ENCODE data around the gene LDHAL6A.
"Not testable (repeated sequence)": the region's sequence is repeated elsewhere in the genome, so short reads cannot be mapped to it uniquely, and the experiment has no call there.

LDHAL6A gene

DNA sequence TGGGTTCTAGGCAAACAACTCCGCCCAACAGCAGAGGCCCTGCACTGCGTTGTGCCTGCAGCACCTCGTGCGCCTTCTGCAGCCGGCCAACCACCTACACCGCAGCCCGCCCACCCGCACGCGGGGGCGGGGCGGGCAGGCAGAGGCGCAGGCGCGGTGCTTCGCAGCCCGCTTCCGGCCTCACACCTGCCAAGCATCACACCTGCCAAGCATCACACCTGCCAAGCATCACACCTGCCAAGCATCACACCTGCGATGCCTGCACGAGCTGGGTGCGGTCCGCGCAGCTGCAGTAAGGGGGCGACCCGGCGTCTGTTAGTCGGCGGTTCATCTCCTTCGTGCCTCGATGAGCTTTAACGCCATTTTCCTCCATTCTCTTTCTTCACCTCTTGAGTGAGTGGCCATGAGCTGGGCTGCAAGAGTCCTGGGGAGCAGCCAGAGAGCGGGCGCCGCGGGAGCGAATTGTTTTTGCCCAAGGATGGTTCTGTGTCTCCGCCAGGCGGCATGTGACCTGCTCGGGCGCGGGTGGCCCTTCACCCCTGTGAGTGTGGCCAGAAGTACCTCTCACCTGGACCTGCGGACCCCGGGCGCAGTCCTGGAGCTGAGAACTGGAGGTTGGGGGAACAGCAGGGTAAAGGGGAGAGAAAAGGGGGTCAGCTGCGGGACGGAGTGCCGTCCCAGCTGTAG lies at the start of gene LDHAL6A:
Gene LDHAL6A, plus strand, starts transcription at position 171 of the 687 bp plus-strand sequence. CDS start 825 bp downstream, outside the sequence.
- DNase-seq: no peak

DNA sequence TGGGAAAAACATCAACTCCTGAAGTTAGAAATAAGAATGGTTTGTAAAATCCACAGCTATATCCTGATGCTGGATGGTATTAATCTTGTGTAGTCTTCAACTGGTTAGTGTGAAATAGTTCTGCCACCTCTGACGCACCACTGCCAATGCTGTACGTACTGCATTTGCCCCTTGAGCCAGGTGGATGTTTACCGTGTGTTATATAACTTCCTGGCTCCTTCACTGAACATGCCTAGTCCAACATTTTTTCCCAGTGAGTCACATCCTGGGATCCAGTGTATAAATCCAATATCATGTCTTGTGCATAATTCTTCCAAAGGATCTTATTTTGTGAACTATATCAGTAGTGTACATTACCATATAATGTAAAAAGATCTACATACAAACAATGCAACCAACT lies 48.3 kb upstream of the LDHAL6A start:
- DNase-seq: not testable (repeated sequence)

DNA sequence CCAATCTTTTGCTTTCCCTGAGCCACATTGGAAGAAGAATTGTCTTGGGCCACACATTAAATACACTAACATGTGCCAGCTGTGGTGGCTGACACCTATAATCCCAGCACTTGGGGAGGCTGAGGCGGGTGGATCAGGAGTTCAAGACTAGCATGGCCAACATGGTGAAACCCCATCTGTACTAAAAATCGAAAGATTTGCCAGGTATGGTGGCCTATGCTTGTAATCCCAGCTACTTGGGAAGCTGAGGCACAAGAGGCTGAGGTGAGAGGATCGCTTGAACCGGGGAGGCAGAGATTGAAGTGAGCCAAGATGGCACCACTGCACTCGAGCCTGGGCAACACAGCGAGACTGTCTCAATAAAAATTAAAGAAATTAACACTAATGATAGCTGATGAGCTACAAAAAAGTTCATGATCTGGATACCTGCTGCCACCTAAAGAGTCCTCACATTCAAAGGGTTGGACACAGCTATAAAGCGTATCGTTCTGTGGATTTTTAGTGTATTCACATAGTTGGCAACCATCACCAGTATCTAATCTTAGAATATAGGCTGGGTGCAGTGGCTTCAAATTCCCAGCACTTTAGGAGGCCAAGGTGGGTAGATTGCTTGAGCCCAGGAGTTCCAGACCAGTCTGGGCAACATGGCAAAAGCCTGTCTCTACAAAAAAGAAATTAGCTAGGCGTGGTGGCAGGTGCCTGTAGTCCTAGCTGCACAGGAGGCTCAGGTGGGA lies 46.9 kb upstream of the LDHAL6A start:
- no peak for DNase-seq

DNA sequence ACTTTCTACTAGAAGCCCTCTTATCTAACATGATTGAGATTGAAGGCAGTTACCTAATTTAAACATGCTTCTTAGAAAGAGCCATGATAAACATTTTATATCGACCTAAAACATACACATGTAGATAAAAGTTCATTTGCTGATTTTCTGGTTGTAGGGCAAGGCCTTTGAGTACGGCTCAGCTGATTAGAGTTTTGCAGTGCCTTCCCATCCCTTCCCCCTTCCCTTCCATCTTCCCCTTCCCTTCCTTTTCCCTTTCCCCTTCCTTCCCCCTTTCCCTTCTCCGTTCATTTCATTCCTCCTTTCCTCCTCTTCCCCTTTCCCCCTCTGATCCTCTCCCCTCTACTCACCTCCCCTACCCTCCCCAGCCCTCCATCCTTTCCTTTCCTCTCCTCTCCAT lies 39.2 kb upstream of the LDHAL6A start:
- DNase-seq: no peak

DNA sequence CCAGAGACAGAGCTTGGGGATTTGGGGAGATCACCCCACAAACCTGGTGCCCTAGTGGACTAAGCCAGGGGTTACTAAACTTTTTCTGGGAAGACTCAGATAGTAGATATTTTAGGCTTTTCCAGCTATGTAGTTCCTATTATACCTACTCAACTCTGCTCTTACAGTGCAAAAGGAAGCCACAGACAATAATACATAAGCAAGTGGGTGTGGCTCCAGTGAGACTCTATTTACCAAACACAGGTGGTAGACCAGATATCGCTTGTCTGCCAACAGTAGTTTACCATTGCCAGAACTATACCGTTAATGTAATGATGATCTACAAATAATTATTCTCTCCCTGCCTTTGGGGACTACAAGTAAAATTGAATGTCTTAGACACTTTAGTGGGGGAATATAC lies 36.6 kb upstream of the LDHAL6A start:
- DNase-seq: no peak

DNA sequence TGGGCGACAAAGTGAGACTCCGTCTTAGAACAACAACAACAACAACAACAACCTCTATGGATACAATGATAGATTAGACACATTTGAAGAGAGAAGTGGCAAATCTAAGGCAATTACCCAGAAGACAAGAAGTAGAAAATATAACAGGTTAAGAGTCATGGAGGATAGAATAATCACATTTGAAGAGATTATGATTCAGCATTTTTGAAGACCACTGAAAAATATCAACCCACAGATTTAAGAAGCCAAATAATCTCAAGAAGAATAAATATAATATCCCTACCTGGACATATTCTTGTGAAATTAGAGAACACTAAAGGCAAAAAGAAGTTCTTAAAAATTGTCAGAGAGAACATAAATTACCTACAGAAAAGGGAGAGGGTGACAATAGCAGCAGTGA lies 35.6 kb upstream of the LDHAL6A start:
- DNase-seq: no peak

DNA sequence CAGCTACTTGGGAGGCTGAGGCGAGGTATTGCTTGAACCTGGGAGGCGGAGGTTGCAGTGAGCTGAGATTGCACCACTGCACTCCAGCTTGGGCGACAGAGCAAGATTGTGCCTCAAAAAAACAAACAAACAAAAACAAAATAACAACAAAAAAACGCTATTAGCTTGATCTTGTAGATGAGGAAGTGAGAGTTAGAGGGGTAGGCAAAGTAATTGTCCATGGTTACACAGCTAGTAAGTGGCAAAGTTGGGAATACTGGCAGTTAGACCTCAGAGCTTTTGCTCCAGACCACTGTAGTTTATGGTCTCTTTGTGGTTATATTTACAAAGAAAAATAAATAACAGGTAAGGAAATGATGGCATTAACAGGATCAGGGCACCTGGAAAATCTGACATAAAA lies 28.4 kb upstream of the LDHAL6A start:
- no peak for DNase-seq

DNA sequence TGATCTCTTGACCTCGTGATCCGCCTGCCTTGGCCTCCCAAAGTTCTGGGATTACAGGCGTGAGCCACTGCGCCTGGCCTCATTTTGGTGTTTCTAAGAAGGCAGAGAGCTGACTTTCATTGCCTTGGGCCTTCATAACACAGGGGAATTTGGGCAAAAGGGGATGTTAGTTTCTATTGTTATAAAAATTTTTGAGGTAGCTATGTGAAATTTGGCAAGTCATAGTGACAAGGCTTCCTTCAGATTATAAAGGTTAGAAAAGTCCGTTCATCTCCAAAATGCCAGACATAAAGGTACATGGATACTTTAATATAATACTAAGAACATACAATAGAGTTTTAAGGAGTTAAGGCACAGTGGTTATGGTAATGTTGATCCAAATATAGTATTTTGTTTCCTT lies 26.3 kb upstream of the LDHAL6A start:
- no peak for DNase-seq

DNA sequence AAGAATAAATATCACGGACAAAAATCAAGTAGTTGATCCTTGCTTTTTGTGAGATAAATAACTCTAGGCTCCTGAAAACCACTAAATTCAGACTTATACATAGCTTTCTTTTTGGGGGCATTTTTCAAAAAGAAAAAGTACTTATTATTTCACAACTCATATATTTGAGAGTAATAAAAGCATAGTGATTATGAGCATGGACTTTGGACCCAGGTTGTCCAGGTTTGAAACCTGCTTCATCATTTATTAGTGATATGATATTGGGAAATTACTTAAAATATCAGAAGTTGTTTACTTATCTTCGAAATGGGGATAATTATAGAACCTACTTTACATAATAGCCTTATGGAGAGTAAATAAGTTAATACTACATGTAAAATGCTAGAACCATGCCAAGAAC lies 17.0 kb upstream of the LDHAL6A start:
- DNase-seq: no peak

DNA sequence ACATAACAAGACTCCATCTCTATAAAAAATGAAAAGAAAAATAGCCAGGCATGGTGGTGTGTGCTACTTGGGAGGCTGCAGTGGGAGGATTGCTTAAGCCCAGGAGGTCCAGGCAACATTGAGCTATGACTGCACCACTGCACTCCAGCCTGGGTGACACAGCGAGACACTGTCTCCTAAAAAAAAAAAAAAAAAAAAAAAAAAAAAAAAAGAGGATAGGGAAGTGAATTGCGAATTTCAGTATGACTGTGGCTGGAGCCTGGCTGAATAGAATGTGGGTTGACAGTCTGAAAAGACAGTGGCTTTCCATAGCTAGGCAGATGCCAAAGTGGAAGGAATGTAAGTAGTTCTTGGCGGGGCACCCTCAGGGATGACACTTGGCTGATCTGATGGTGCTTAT lies 6.4 kb upstream of the LDHAL6A start:
- DNase-seq: no peak

DNA sequence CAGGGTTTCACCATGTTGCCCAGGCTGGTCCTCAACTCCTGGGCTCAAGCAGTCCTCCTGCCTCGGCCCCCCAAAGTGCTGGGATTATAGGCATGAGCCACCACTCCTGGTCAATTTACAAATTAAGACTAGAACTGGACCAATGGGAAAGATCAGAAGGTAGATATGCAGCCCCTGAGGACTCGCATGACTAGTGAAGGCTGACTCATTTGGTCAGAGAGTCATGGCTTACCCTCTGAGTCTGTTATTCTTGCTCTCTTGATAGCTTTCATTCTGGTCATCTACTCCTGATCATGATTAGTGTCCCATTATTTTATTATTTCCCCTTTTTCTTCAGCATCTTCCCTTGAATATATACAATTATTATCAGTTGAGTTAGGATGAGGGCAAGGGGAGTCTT lies 2.7 kb upstream of the LDHAL6A start:
- no peak for DNase-seq

DNA sequence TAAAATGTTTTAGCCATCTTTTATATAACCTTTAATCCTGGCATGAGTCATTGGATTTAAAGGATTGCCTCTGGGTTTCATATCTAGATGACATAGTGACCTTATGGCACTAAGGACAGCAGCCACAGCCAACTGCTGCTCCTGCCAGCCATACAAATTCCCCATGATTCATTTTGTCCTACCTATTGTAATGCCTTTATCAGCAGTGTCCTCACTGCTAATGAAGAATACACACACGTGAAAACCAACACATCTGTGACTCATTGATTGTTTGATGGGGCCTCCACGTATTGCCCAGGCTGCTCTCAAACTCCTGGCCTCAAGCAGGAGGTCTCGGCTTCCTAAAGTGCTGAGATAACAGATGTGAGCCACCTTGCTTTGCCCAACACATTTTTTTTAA lies 1.8 kb downstream of the LDHAL6A start:
- no peak for DNase-seq

DNA sequence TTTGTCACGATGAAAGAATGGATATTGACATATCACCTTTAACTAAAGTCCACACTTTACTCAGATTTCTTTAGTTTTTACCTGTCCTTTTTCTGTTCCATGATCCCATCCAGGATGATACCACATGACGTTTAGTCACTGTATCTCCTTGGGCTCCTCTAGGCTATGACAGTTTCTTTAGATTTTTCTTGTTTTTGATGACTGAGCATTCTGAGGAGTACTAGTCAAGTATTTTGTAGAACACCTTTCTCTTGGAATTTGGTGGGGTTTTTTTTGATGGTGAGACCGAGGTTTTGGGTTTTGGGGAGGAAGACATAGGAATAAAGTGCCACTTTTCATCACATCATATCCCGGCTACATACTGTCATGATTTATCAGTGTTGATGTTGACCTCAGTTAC lies 4.0 kb downstream of the LDHAL6A start:
- DNase-seq: no peak

DNA sequence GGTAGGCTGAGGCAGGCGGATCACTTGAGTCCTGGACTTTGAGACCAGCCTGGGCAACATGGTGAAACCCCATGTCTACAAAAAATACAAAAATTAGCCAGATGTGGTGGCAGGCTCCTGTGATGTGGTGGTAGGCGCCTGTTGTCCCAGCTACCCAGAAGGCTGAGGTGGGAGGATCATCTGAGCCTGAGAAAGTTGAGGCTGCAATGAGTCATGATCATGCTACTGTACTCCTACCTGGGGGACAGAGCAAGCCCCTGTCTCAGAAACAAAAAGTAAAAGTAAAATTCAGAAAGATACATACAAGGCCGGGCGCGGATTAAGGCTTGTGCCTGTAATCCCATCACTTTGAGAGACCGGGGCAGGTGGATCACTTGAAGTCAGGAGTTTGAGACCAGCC lies 6.3 kb downstream of the LDHAL6A start:
- DNase-seq: no peak

DNA sequence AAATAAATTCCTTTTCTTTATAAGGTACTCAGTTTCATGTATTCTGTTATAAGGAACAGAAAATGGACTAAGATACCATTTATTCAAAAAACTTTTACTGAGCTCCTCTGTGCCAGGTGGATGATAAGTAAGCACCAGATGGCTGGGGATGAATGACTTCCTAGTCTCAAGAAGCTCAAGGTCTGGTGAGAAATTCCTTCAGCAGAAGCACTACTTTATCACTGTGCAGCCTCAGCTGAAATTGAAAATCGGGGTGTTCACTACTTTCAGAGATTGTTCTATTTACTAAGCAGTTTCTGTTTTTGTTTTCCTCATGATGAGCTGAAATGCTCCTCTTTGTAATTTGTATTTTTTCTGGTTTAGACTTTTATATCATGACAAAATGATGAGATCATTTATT lies 7.8 kb downstream of the LDHAL6A start:
- no peak for DNase-seq

DNA sequence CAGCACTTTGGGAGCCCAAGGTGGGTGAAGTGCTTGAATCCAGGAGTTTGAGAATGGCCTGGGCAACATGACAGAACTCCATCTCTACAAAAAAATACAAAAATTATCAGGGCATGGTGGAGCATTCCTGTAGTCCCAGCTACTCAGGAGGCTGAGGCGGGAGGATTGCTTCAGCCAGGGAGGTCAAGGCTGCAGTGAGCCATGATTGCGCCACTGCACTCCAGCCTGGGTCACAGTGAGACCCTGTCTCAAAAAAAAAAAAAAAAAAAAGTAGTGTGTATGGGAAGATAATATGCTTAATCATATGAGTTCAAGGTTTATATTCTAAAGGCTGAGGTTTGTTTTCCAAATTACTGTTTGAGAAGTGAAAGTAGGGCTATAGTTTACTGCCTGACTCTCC lies 10.7 kb downstream of the LDHAL6A start:
- no peak for DNase-seq

DNA sequence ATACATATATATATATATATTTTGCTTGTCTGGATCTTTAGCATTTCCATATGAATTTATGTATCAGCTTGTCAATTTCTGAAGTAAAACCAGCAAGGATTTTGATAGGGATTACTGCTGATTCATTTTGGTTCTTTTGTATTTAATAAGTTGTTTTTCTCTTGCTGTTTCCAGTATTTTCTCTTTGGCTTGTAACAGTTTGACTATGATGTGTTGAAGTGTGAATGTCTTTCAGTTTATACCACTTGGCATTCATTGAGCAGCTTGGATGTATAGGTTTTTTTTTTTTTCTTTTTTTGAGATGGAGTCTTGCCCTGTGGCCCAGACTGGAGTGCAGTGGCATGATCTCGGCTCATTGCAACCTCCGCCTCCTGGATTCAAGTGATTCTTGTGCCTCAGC lies 12.4 kb downstream of the LDHAL6A start:
- no peak for DNase-seq

DNA sequence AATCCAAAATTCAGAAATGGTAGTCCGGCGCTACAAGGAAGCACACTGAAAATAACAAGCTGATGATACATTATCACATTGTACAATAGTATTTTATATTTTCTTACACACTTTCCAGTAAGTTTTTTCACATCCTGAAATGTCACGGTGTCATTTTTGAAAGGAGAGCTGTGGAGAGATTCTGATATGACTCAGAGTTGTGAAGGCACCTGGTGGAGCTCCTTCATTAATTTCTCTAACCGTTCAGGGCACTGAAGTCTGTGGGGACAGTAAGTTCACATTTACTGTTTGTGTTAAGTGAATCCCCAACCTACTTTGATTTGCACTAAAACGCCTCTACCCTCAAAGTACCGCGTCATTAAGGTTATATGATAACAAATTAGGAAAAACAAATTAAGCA lies 13.3 kb downstream of the LDHAL6A start:
- DNase-seq: no peak

DNA sequence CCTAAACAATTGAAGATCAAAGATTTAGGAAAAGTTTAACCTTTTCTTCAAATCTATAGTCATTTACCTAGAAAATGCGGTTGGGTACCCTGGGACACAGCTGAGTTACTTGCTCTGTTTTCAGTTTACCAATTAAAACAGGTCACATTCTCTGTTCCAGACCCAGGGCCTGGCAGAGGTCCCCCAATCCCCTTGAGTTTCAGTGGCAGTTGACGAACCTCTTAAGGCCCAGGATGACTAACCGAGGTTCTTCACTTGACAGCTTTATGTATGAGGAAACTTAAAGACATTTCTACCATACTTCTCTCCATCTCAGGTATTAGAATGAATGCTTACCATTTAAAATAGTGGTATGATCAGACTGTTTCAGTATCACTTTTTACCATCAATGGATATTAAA lies 16.3 kb downstream of the LDHAL6A start:
- DNase-seq: no peak

DNA sequence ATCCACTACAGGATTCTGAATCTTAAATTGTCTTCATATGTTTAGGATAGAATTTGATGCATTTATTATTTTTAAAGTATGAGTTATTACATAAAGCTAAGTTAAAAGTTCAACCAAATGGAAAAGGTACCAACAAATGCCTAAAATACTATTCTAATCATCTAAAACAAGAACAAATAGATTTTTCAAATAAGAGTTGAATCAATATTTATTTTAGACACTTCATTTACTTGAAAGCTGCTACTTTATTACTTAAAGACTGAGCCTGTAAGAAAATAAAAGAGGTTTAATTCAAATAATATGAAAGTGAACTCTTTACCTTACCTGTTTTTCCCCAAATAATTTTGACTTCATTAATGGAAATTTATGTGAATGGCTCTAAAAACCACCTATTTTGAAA lies 16.9 kb downstream of the LDHAL6A start:
- no peak for DNase-seq

DNA sequence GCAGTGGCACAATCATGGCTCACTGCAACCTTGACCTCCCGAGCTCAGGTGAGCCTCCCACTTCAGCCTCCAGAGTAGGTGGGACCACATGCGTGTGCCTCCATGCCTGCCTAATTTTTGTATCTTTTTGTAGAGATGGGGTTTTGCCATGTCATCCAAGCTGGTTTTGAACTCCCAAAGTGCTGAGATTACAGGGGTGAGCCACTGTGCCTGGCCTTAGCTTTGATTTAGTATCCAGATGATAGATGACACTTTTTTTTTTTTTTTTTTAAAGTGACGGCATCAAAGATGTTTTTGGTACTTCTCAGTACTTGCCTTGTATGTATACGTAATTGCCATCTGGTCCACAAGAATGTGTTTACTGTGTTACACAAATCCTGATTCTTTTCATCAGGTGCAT lies 23.4 kb downstream of the LDHAL6A start:
- no peak for DNase-seq

DNA sequence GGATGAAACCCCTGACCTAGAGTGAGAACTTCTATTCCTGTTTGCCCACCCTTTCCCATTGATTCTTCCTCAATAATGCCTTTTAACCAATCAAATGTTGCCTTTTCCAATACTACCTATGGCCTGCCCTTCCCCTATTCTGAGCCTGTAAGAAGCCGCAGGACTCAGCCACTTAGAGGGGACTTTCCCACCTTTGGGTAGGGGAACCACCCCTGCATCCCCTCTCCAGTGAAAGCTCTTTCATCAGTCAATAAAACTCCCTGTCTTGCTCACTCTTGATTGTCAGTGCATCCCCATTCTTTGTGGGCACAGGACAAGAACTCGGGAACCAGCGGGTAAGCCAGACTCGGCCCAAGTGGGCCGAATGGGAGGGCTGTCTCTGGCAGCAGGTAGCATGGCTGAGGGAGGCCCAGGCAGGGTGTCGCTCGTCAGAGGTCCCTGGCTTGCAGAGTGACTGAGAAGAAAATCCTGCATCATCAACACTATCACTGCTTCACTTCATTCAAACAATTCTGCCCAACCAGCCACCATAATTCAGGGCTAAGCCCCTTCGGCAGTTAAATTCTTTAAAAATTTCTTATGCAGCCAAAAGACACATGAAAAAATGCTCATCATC lies 30.4 kb downstream of the LDHAL6A start:
- DNase-seq: no peak

DNA sequence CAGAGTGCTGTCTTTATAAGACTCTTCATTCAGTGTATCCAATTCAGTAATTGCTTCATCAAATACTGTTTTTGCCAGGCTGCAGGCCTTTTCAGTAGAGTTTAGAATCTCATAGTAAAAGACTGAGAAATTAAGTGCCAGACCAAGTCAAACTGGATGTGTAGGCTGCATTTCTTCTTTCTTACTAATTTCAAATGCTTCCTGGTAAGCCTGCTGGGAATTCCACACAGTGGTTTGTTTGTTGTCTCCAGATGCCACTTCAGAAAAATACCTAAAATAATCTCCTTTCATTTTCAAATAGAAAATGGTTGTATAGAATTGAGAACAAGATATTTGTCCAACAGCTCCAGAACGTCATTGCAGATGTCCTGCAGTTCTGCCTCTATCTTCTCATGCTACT lies 34.7 kb downstream of the LDHAL6A start:
- no peak for DNase-seq

DNA sequence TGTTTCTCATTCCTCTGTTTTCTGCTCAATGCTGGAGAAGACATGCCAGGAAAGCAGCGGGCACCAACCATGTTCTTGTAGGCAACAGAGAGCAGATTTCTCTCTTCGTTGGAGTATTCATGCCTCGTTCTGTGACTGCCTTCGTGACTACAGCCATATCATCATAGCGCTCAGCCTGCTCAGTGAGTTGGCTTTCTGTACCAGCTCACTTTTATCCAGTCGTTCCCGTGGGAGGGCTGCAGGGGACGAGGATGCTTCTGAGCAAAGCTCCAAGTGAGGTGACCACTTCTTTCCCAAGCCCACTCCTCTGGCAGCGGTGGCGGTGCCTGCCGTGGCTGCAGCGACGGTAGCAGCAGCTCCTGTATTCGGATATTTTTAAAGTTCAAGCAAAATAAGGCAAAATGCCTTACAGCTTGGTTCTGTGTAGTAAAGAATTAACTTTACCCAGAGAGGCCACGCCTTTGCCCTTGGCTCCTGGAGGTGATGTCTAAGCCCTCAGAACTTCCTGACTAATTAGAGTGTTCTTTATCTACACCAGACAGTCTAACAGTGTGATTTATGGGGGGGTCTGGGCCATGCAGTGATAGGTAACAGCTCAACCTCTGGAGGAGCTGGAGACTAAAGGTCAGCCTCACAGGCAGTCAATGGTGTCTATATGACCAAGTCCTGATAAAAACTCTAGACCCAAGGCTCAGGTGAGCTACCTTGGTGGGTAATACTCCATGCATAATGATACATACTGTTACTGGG lies 35.3 kb downstream of the LDHAL6A start:
- DNase-seq: no peak

All from kidney glomerular epithelial cell (primary cell).